Neutrophil (primary cell): Measurements from ENCODE around the gene PFDN5.
A peak's percentile ranks its signal among the peaks of the same experiment; 100 is the strongest.

ENCODE experiments used
- H3K27ac ChIP-seq: fragments of 200-600 bp; sonication (generic); 2 replicates; pipeline ENCODE4 v1.5.1; 2016; ENCODE audit warnings: mild to moderate bottlenecking, moderate library complexity
- H3K27me3 ChIP-seq: fragments of 200-600 bp; sonication (generic); 2 replicates; pipeline ENCODE4 v1.6.0; 2016; ENCODE audit warnings: mild to moderate bottlenecking
- H3K36me3 ChIP-seq: fragments of 200-600 bp; sonication (generic); 2 replicates; pipeline ENCODE4 v1.5.1; 2017
- H3K4me1 ChIP-seq, 2 experiments: fragments of 200-600 bp in 1 of 2; sonication (generic) in 1 of 2; 1 replicate in 1 of 2; 2 replicates in 1 of 2; pipeline versions ENCODE4 v1.5.1 to v1.6.1; 2013 to 2016; ENCODE audit warnings: low read depth in 1 of 2, low read length in 1 of 2, mild to moderate bottlenecking in 1 of 2, moderate library complexity in 1 of 2; ENCODE audit not compliant: control insufficient read depth in 1 of 2, insufficient read depth in 1 of 2
- H3K4me3 ChIP-seq, 2 experiments: fragments of 200-600 bp in 1 of 2; sonication (generic) in 1 of 2; 1 replicate in 1 of 2; 2 replicates in 1 of 2; pipeline ENCODE4 v1.5.1; 2013 to 2016; ENCODE audit warnings: low read depth in 1 of 2, low read length in 1 of 2, mild to moderate bottlenecking in 1 of 2, moderate library complexity in 1 of 2
- H3K9me3 ChIP-seq: fragments of 200-600 bp; sonication (generic); 2 replicates; pipeline ENCODE4 v1.5.1; 2016
- TF ChIP-seq, protein P1 (sequence below): fragments of 200-600 bp; sonication (generic); IDR thresholded peaks from 2 replicates; pipeline ENCODE4 v1.5.1; 2016; ENCODE audit warnings: antibody characterized with exemption

The PFDN5 gene

DNA sequence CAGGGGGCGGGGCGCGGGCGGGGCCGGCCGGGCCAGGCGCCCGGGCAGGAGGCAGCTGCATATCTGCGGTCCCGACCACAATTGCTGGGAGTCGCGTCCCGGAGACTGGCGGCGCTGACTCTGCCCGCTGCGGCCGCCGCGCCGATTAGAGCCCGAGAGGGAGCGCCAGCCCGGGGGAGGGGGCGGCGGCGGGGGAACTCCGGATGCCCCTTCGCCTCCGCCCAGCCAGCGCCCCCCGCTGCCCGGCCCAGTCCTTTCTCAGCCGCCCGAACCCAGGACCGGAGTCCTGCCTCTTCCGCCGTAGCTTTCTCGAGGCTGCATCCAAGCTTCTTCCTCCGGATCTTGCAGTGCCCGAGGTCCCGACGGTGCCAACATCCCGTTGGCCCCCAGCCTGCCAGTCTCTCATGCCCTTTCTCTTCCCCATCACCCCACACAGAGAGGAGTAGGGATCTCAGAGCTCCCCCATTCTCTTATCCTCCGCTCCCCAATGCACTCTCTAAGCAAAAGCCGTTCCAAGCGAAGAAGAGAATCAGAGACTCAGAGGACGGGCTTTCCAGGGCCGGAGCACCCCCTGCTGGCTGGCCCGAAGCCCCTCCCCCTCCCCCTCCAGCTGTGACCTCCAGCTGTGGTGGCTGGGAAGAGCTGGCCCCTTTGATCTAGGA is 49.6 kb downstream of the PFDN5 start:
- TF ChIP-seq, protein P1, sequence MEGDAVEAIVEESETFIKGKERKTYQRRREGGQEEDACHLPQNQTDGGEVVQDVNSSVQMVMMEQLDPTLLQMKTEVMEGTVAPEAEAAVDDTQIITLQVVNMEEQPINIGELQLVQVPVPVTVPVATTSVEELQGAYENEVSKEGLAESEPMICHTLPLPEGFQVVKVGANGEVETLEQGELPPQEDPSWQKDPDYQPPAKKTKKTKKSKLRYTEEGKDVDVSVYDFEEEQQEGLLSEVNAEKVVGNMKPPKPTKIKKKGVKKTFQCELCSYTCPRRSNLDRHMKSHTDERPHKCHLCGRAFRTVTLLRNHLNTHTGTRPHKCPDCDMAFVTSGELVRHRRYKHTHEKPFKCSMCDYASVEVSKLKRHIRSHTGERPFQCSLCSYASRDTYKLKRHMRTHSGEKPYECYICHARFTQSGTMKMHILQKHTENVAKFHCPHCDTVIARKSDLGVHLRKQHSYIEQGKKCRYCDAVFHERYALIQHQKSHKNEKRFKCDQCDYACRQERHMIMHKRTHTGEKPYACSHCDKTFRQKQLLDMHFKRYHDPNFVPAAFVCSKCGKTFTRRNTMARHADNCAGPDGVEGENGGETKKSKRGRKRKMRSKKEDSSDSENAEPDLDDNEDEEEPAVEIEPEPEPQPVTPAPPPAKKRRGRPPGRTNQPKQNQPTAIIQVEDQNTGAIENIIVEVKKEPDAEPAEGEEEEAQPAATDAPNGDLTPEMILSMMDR = peak; percentile 62
- Histone ChIP-seq H3K36me3 (no peaks in the 10 kb centered on the region), H3K4me3 (peak overlapping the region; percentile 69), H3K9me3 (no peaks in the 10 kb centered on the region), H3K27me3 (peaks cover 52% of the 10 kb centered on the region), H3K4me1 (peaks cover 9 to 10% of the 10 kb centered on the region in 2 experiments), H3K27ac (peak overlapping the region; percentile 25)

- Histone ChIP-seq H3K4me3 (peak overlapping the region; percentile 69), H3K27me3 (peaks cover 45% of the 10 kb centered on the region), H3K9me3 (no peaks in the 10 kb centered on the region), H3K36me3 (no peaks in the 10 kb centered on the region), H3K4me1 (peaks cover 9 to 10% of the 10 kb centered on the region in 2 experiments), H3K27ac (no peak overlapping the region)
- TF ChIP-seq, protein P1 = no peak
Measured at GRCh38 chr12:53345486-53346188, 50.3 kb downstream of the PFDN5 start.

DNA sequence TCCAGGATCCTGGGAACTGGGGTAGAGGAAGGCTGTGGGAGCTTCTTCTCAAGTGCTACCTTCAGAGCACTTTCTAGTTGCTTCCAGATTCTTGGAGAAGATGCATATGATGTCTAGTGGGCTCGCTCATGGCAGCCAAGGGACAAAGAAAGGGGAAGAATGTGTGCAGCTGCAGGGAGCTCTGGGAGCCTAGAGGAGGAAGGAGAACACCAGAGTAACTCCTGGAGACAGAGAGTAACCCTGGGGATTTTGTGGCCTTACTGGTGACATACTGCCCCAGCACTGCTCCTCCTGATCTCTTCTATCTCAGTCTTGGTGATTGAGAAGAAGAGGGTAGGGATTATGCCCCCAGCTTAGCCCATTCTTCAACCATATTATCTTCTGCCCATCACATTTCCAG is 51.1 kb downstream of the PFDN5 start:
- Histone ChIP-seq H3K36me3 (no peaks in the 10 kb centered on the region), H3K9me3 (no peaks in the 10 kb centered on the region), H3K4me1 (peaks cover 9 to 10% of the 10 kb centered on the region in 2 experiments), H3K27me3 (peaks cover 36% of the 10 kb centered on the region), H3K27ac (no peak overlapping the region), H3K4me3 (no peak overlapping the region)
- TF ChIP-seq, protein P1 = no peak

DNA sequence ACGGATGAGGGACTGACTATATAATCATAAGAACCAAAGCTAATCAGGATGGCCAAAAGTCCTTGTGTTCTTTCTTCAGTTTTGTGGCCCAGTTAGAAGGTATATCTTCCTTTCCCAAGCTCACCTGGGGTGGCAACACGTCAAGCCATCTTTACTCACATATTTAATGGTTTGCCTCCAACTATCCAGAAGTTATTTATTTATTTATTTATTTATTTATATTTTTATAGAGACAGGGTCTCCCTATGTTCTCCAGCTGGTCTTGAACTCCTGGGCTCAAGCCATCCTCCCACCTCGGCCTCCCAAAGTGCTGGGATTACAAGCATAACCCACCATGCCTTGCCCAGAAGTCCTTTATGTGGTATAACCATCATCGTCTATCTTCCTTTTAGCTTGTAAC is 52.6 kb downstream of the PFDN5 start:
- H3K9me3 ChIP-seq = no peaks in the 10 kb centered on the region
- no peaks in the 10 kb centered on the region for H3K36me3 ChIP-seq
- no peak overlapping the region for H3K4me3 ChIP-seq
- H3K27ac ChIP-seq = no peak overlapping the region
- peaks cover 11 to 16% of the 10 kb centered on the region in 2 experiments for H3K4me1 ChIP-seq
- TF ChIP-seq, protein P1 = no peak
- H3K27me3 ChIP-seq = peaks cover 35% of the 10 kb centered on the region
